IMR-90 (cell line): ENCODE data around the gene PIP4K2A. TPM values are rescaled to one million over a fixed set of nuclear protein-coding genes. Genes with fewer than 3 reads are reported as not detected.
A peak's percentile ranks its signal among the peaks of the same experiment; 100 is the strongest.

Experiments
- ATAC-seq: fragments of 200-7000 bp; cut with Tn5 transposase; 2 replicates; pipeline ENCODE4 v1.9.1; 2020; ENCODE audit warnings: low read depth, mild to moderate bottlenecking, moderate library complexity
- BruUV-seq: library from RNA; stranded (reverse); fragments of 400-500 nt; replicated peaks from 2 replicates; lab custom pipeline; 2021; lab: Mats Ljungman, UMichigan
- CTCF ChIA-PET: fragments of 300-600 bp; formaldehyde crosslinking; extraction: SDS; loops from one replicate; lab custom pipeline; 2021; ENCODE audit warnings: antibody characterized with exemption; lab: Yijun Ruan, JAX
- POLR2A ChIA-PET: fragments of 300-600 bp; sonication (Branson Sonifier 250); formaldehyde crosslinking; loops from one replicate; lab custom pipeline; 2022; ENCODE audit warnings: antibody characterized with exemption; ENCODE audit not compliant: unreplicated experiment; lab: Charles Lee
- DNase-seq: peaks from one replicate; pipeline ENCODE4 v3.0.0; 2013
- H2AFZ ChIP-seq: replicated peaks from 2 replicates; pipeline ENCODE3; 2013; ENCODE audit warnings: low read length, mild to moderate bottlenecking; ENCODE audit not compliant: poor library complexity
- H2AK5ac ChIP-seq: 2 replicates; pipeline ENCODE4 v1.6.1; 2013; ENCODE audit warnings: low read depth, low read length, inconsistent platforms
- H2AK9ac ChIP-seq: replicated peaks from 2 replicates; pipeline ENCODE3; 2013; ENCODE audit warnings: mild to moderate bottlenecking, low read depth, low read length, moderate library complexity; ENCODE audit not compliant: poor library complexity
- H2BK120ac ChIP-seq: 2 replicates; pipeline ENCODE4 v1.6.1; 2013; ENCODE audit warnings: low read depth, low read length, inconsistent platforms
- H2BK15ac ChIP-seq: 3 replicates; pipeline ENCODE4 v1.6.1; 2013; ENCODE audit warnings: low read depth, low read length, inconsistent platforms
- H2BK20ac ChIP-seq: 2 replicates; pipeline ENCODE4 v1.6.1; 2013; ENCODE audit warnings: low read depth, mild to moderate bottlenecking, inconsistent platforms, low read length, moderate library complexity
- H2BK5ac ChIP-seq: 2 replicates; pipeline ENCODE4 v1.6.1; 2013; ENCODE audit warnings: mild to moderate bottlenecking, low read depth, low read length, inconsistent platforms; ENCODE audit not compliant: poor library complexity, severe bottlenecking
- H3K14ac ChIP-seq: replicated peaks from 2 replicates; pipeline ENCODE4 v1.6.1; 2013; ENCODE audit warnings: low read depth, low read length, inconsistent platforms
- H3K18ac ChIP-seq: 2 replicates; pipeline ENCODE4 v1.6.1; 2013; ENCODE audit warnings: low read depth, low read length, control low read depth
- H3K23ac ChIP-seq: 2 replicates; pipeline ENCODE4 v1.6.1; 2013; ENCODE audit warnings: low read depth, low read length, inconsistent platforms
- H3K27ac ChIP-seq: 2 replicates; pipeline ENCODE4 v1.5.1; 2013; ENCODE audit warnings: mild to moderate bottlenecking, control low read depth, low read length; ENCODE audit not compliant: insufficient read depth
- H3K27me3 ChIP-seq: 2 replicates; pipeline ENCODE4 v1.6.1; 2013; ENCODE audit warnings: low read length; ENCODE audit not compliant: control insufficient read depth, insufficient read depth
- H3K36me3 ChIP-seq: 2 replicates; pipeline ENCODE4 v1.6.1; 2013; ENCODE audit warnings: low read length, mixed read lengths; ENCODE audit not compliant: control insufficient read depth, insufficient read depth
- H3K4ac ChIP-seq: 2 replicates; pipeline ENCODE4 v1.6.1; 2013; ENCODE audit warnings: low read depth, low read length, inconsistent platforms
- H3K4me1 ChIP-seq: 2 replicates; pipeline ENCODE4 v1.6.1; 2013; ENCODE audit warnings: low read length, mixed read lengths; ENCODE audit not compliant: control insufficient read depth, insufficient read depth
- H3K4me2 ChIP-seq: 2 replicates; pipeline ENCODE4 v1.6.1; 2013; ENCODE audit warnings: low read depth, mild to moderate bottlenecking, control low read depth, low read length, moderate library complexity
- H3K4me3 ChIP-seq: 2 replicates; pipeline ENCODE4 v1.5.1; 2013; ENCODE audit warnings: low read depth, mild to moderate bottlenecking, control low read depth, low read length, moderate library complexity; ENCODE audit not compliant: insufficient read depth
- H3K56ac ChIP-seq: 2 replicates; pipeline ENCODE4 v1.6.1; 2013; ENCODE audit warnings: low read length, inconsistent platforms; ENCODE audit not compliant: insufficient read depth; ENCODE audit errors: extremely low read depth
- H3K79me1 ChIP-seq, 2 experiments: 2 replicates each; pipeline ENCODE4 v1.6.1; 2013; ENCODE audit warnings: low read length in 2 of 2, inconsistent platforms in 1 of 2, low read depth in 1 of 2
- H3K9ac ChIP-seq: 2 replicates; pipeline ENCODE4 v1.6.1; 2013; ENCODE audit warnings: low read depth, low read length, control low read depth
- H3K9me1 ChIP-seq: 2 replicates; pipeline ENCODE4 v1.6.1; 2013; ENCODE audit warnings: low read length, inconsistent platforms; ENCODE audit not compliant: insufficient read depth
- H3K9me3 ChIP-seq: 2 replicates; pipeline ENCODE4 v1.6.1; 2013; ENCODE audit warnings: low read length; ENCODE audit not compliant: control insufficient read depth, insufficient read depth
- H4K20me1 ChIP-seq: 2 replicates; pipeline ENCODE4 v1.6.1; 2013; ENCODE audit warnings: low read length, inconsistent platforms; ENCODE audit not compliant: insufficient read depth
- H4K5ac ChIP-seq: 2 replicates; pipeline ENCODE4 v1.6.1; 2013; ENCODE audit warnings: mild to moderate bottlenecking, low read depth, low read length, control low read depth
- H4K8ac ChIP-seq, 2 experiments: 2 replicates each; pipeline ENCODE4 v1.6.1; 2013; ENCODE audit warnings: low read depth in 2 of 2, low read length in 2 of 2, control low read depth in 1 of 2, inconsistent platforms in 1 of 2
- H4K91ac ChIP-seq: 2 replicates; pipeline ENCODE4 v1.6.1; 2013; ENCODE audit warnings: low read depth, low read length, inconsistent platforms; ENCODE audit not compliant: insufficient read depth
- BHLHE40 ChIP-seq: fragments of 150-350 bp; IDR thresholded peaks from 2 replicates; pipeline ENCODE4 v1.6.1; 2016; ENCODE audit warnings: mild to moderate bottlenecking, low read depth, low read length
- CHD1 ChIP-seq: IDR thresholded peaks from 2 replicates; pipeline ENCODE4 v1.6.1; 2012; ENCODE audit warnings: low read depth, low read length, improper control_type of control experiment
- FOS ChIP-seq: fragments of 150-350 bp; IDR thresholded peaks from 2 replicates; pipeline ENCODE4 v1.6.1; 2016; ENCODE audit warnings: low read depth, low read length
- MAFK ChIP-seq: IDR thresholded peaks from 2 replicates; pipeline ENCODE4 v1.6.1; 2012; ENCODE audit warnings: low read depth, low read length, improper control_type of control experiment
- MAZ ChIP-seq: IDR thresholded peaks from 2 replicates; pipeline ENCODE4 v1.6.1; 2012; ENCODE audit warnings: low read depth, mild to moderate bottlenecking, low read length, improper control_type of control experiment, moderate library complexity, borderline replicate concordance
- MXI1 ChIP-seq: IDR thresholded peaks from 2 replicates; pipeline ENCODE4 v1.6.1; 2012; ENCODE audit warnings: low read depth, mild to moderate bottlenecking, low read length, moderate library complexity, borderline replicate concordance
- NFE2L2 ChIP-seq: fragments of 150-350 bp; IDR thresholded peaks from 2 replicates; pipeline ENCODE4 v1.6.1; 2016; ENCODE audit warnings: low read depth, mild to moderate bottlenecking, low read length
- POLR2A ChIP-seq: IDR thresholded peaks from 2 replicates; pipeline ENCODE4 v1.6.1; 2012; ENCODE audit warnings: mild to moderate bottlenecking, low read depth, low read length
- RAD21 ChIP-seq: IDR thresholded peaks from 2 replicates; pipeline ENCODE4 v1.6.1; 2012; ENCODE audit warnings: low read length, improper control_type of control experiment
- RCOR1 ChIP-seq: IDR thresholded peaks from 2 replicates; pipeline ENCODE4 v1.6.1; 2012; ENCODE audit warnings: mild to moderate bottlenecking, low read length, improper control_type of control experiment; ENCODE audit not compliant: insufficient replicate concordance
- RFX5 ChIP-seq: IDR thresholded peaks from 2 replicates; pipeline ENCODE4 v1.8.0; 2012; ENCODE audit warnings: low read depth, mild to moderate bottlenecking, low read length, moderate library complexity
- SMC3 ChIP-seq: fragments of 150-350 bp; IDR thresholded peaks from 2 replicates; pipeline ENCODE4 v1.6.1; 2016; ENCODE audit warnings: low read depth, mild to moderate bottlenecking, antibody characterized with exemption, low read length, moderate library complexity
- WGBS, 2 experiments: methylation state at CpG; one replicate each; pipeline versions ENCODE4 v1.1.5 to v1.1.7; 2013; ENCODE audit warnings: missing lambda C conversion rate in 2 of 2; ENCODE audit not compliant: insufficient read length in 1 of 2; ENCODE audit errors: extremely low coverage in 2 of 2; 5-methylcytosine and 5-hydroxymethylcytosine counted together
- dilution Hi-C: fragments of 300-500 bp; cut with HindIII; formaldehyde crosslinking; loops from one replicate; pipeline ENCODE4 v1.14.3; 2018; ENCODE audit warnings: low sequenced_read_pairs; ENCODE audit not compliant: unreplicated experiment
- in situ Hi-C: fragments of 300-500 bp; cut with MboI; formaldehyde crosslinking; loops from 3 replicates; pipeline ENCODE4 v1.14.3; 2019; ENCODE audit warnings: low sequenced_read_pairs, inconsistent platforms, mixed read lengths
- intact Hi-C: fragments of 100-400 bp; cut with micrococcal nuclease; formaldehyde crosslinking; loops from 2 replicates; pipeline ENCODE4 v1.10.0; 2022
- polyA plus RNA-seq, 3 experiments: library from polyadenylated mRNA; depleted of rRNA; stranded (reverse); fragments of >200 nt; gene quantifications; 2 replicates each; pipeline ENCODE4 v1.2.3, GENCODE V29; 2012; ENCODE audit warnings: low replicate concordance in 1 of 3
- total RNA-seq: library from RNA; depleted of rRNA; stranded (reverse); fragments of >200 nt; gene quantifications from 2 replicates; pipeline ENCODE4 v1.2.3, GENCODE V29; 2012
- TF ChIP-seq, protein P1 (sequence below): fragments of 150-350 bp; IDR thresholded peaks from 2 replicates; pipeline ENCODE4 v1.6.1; 2017; ENCODE audit warnings: mild to moderate bottlenecking, antibody characterized with exemption, low read length, low read depth
- TF ChIP-seq, protein P2 (sequence below): conservative IDR thresholded peaks from 2 replicates; pipeline ENCODE4 v1.5.1; 2012; ENCODE audit warnings: mild to moderate bottlenecking, low read depth, low read length, improper control_type of control experiment
- TF ChIP-seq, protein P3 (sequence below): fragments of 150-350 bp; IDR thresholded peaks from 2 replicates; pipeline ENCODE4 v1.6.1; 2016; ENCODE audit warnings: low read depth, mild to moderate bottlenecking, low read length, moderate library complexity, borderline replicate concordance

Gene PIP4K2A
- total and polyA plus RNA-seq, 2 of the 4 experiments (the other 2 are of a cell fraction), result 9.8 to 18.1 TPM

DNA sequence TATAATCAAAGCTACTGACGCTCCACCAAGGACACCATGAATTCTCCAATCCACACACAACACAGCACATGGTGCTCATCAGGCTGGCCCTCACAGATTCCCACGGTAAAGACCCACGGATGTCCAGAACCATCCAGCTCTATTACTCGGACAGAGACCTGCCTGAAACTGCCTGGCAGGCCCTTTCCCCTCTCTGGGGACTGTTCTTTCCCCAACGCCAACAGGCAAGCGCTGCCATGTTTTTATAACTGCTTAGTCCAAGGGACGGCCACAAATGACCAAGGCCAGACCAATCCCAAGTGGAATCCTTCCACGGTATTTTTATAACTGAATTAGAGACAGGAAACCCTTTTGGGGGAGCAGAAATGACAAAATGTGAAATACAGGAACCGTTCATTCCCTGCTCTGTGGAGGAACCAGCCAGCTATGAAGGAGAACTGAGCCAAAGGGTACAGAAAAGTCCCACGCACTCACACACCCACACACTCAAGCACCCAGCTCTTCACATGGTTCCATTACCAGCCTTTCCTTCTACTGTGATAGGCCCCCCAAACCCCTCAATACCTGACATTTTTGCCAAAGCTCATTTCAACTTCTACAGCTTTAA is 4.1 kb downstream of the PIP4K2A start:
- Histone ChIP-seq H4K8ac (no peak overlapping the region), H3K9ac (no peak overlapping the region), H3K9me3 (no peaks in the 10 kb centered on the region), H2AK9ac (peak overlapping the region; percentile 21), H2BK15ac (no peak overlapping the region), H2AFZ (no peak overlapping the region), H3K4me1 (no peaks in the 10 kb centered on the region; the same call in 1 of the 2 replicates), H3K4me3 (no peak overlapping the region), H3K79me1 (peaks cover 30 to 57% of the 10 kb centered on the region in 2 experiments), H2BK20ac (no peak overlapping the region), H4K20me1 (peaks cover 49% of the 10 kb centered on the region), H3K27ac (no peak overlapping the region), H2AK5ac (no peak overlapping the region), H3K14ac (no peak overlapping the region), H3K56ac (no peak overlapping the region), H3K27me3 (no peaks in the 10 kb centered on the region), H3K9me1 (peaks cover 8% of the 10 kb centered on the region), H4K5ac (no peak overlapping the region), H3K36me3 (no peaks in the 10 kb centered on the region), H3K4me2 (no peak overlapping the region), H3K4ac (no peak overlapping the region), H4K91ac (no peak overlapping the region), H2BK5ac (no peak overlapping the region), H3K23ac (no peak overlapping the region), H3K18ac (no peak overlapping the region), H2BK120ac (no peak overlapping the region)
- no peak for ATAC-seq
- dilution Hi-C loops, result no loop called here
- intact Hi-C loops, result loop anchor here (5.0 to 10.0 kb wide), 8 partner anchors 95 to 705 kb away; partner anchors contain the start of genes COMMD3 and DNAJC1
- TF ChIP-seq MAZ (no peak), RFX5 (no peak), FOS (no peak), NFE2L2 (no peak), RCOR1 (no peak), CHD1 (no peak), POLR2A (no peak), MAFK (no peak), MXI1 (no peak), BHLHE40 (no peak), SMC3 (no peak), RAD21 (no peak)
- TF ChIP-seq, protein P1, sequence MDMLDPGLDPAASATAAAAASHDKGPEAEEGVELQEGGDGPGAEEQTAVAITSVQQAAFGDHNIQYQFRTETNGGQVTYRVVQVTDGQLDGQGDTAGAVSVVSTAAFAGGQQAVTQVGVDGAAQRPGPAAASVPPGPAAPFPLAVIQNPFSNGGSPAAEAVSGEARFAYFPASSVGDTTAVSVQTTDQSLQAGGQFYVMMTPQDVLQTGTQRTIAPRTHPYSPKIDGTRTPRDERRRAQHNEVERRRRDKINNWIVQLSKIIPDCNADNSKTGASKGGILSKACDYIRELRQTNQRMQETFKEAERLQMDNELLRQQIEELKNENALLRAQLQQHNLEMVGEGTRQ, result no peak
- TF ChIP-seq, protein P2, sequence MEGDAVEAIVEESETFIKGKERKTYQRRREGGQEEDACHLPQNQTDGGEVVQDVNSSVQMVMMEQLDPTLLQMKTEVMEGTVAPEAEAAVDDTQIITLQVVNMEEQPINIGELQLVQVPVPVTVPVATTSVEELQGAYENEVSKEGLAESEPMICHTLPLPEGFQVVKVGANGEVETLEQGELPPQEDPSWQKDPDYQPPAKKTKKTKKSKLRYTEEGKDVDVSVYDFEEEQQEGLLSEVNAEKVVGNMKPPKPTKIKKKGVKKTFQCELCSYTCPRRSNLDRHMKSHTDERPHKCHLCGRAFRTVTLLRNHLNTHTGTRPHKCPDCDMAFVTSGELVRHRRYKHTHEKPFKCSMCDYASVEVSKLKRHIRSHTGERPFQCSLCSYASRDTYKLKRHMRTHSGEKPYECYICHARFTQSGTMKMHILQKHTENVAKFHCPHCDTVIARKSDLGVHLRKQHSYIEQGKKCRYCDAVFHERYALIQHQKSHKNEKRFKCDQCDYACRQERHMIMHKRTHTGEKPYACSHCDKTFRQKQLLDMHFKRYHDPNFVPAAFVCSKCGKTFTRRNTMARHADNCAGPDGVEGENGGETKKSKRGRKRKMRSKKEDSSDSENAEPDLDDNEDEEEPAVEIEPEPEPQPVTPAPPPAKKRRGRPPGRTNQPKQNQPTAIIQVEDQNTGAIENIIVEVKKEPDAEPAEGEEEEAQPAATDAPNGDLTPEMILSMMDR, result no peak
- TF ChIP-seq, protein P3, sequence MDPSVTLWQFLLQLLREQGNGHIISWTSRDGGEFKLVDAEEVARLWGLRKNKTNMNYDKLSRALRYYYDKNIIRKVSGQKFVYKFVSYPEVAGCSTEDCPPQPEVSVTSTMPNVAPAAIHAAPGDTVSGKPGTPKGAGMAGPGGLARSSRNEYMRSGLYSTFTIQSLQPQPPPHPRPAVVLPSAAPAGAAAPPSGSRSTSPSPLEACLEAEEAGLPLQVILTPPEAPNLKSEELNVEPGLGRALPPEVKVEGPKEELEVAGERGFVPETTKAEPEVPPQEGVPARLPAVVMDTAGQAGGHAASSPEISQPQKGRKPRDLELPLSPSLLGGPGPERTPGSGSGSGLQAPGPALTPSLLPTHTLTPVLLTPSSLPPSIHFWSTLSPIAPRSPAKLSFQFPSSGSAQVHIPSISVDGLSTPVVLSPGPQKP, result no peak
- BruUV-seq, result no TSS peak
- in situ Hi-C loops, result no loop called here
- ChIA-PET CTCF (interaction anchor here (0.7 kb wide), 1 partner anchor 1158 kb away, joined by 3 read pairs; no protein-coding TSS in a partner anchor), POLR2A (no interaction called here)
- no peak for DNase-seq
- 86% methylated on average over 1 of the region's 10 CpGs; no CpG with 5 or more reads in 1 of the 2 experiments for WGBS, 2 experiments
